SK-N-SH treated with all-trans-retinoic acid at 6 μM for 48 hours (cell line): Measurements from ENCODE around the gene B4GAT1.

Experiments
- CREB5 ChIP-seq: fragments of 250-450 bp; sonication (Bioruptor Pico); IDR thresholded peaks from 2 replicates; pipeline ENCODE4 v1.5.1; 2020; ENCODE audit warnings: low read depth, mild to moderate bottlenecking, moderate library complexity
- CSDC2 ChIP-seq: fragments of 250-450 bp; sonication (Bioruptor Pico); IDR thresholded peaks from 2 replicates; pipeline ENCODE4 v1.5.0; 2020; ENCODE audit warnings: mild to moderate bottlenecking, moderate library complexity
- ISL1 ChIP-seq: fragments of 250-450 bp; sonication (Bioruptor Pico); IDR thresholded peaks from 2 replicates; pipeline ENCODE4 v2.1.2; 2022; ENCODE audit warnings: mild to moderate bottlenecking, moderate library complexity
- PATZ1 ChIP-seq: fragments of 250-450 bp; sonication (Bioruptor Pico); IDR thresholded peaks from 2 replicates; pipeline ENCODE4 v1.8.0; 2020; ENCODE audit warnings: mild to moderate bottlenecking, moderate library complexity, borderline replicate concordance
- PPARA ChIP-seq: fragments of 250-450 bp; sonication (Bioruptor Pico); IDR thresholded peaks from 2 replicates; pipeline ENCODE4 v1.5.0; 2020; ENCODE audit warnings: mild to moderate bottlenecking, borderline replicate concordance
- RARB ChIP-seq: fragments of 250-450 bp; sonication (Bioruptor Pico); IDR thresholded peaks from 2 replicates; pipeline ENCODE4 v1.8.0; 2021; ENCODE audit warnings: mild to moderate bottlenecking, moderate library complexity
- ZFP3 ChIP-seq: fragments of 250-450 bp; sonication (Bioruptor Pico); IDR thresholded peaks from 2 replicates; pipeline ENCODE4 v1.5.0; 2020; ENCODE audit warnings: mild to moderate bottlenecking, moderate library complexity
- ZFP30 ChIP-seq: fragments of 450-650 bp; formaldehyde crosslinking; IDR thresholded peaks from 2 replicates; pipeline ENCODE4 v1.5.0; 2022; ENCODE audit warnings: mild to moderate bottlenecking, moderate library complexity

- TF ChIP-seq CREB5 (CRISPR knock-in tag) (no peak), ZFP30 (no peak), PPARA (CRISPR knock-in tag) (no peak), RARB (CRISPR knock-in tag) (no peak), ZFP3 (no peak), CSDC2 (no peak), ISL1 (CRISPR knock-in tag) (no peak), PATZ1 (no peak)
Observed at GRCh38 chr11:66373265-66373664, 25.8 kb upstream of the B4GAT1 start.
